AG09309 (cell line): ENCODE measurements around the gene TRIM67.
A peak's percentile ranks its signal among the peaks of the same experiment; 100 is the strongest.
"Not testable (repeated sequence)": the region's sequence is repeated elsewhere in the genome, so short reads cannot be mapped to it uniquely, and the experiment has no call there.

Source experiments
- DNase-seq: peaks from one replicate; pipeline ENCODE4 v3.0.0-alpha.2; 2010; ENCODE audit warnings: low read depth
- H3K4me3 ChIP-seq: 2 replicates; pipeline ENCODE4 v1.5.1; 2011; ENCODE audit warnings: mild to moderate bottlenecking, low read depth, low read length, moderate library complexity; ENCODE audit not compliant: control insufficient read depth
- CTCF ChIP-seq: IDR thresholded peaks from 2 replicates; pipeline ENCODE4 v1.5.1; 2011; ENCODE audit warnings: mild to moderate bottlenecking, low read depth, low read length, inconsistent platforms; ENCODE audit not compliant: insufficient read depth, control insufficient read depth; ENCODE audit errors: missing control alignments

The TRIM67 gene

GRCh38 chr1:231209531-231209930 is 47.7 kb downstream of the TRIM67 start:
- H3K4me3 ChIP-seq: no peak overlapping the region
- no peak for DNase-seq
- no peak for TF ChIP-seq CTCF

- no peak for TF ChIP-seq CTCF
- no peak overlapping the region for H3K4me3 ChIP-seq
Measured at GRCh38 chr1:231210126-231210525, 48.3 kb downstream of the TRIM67 start.

GRCh38 chr1:231211005-231211857 is 49.4 kb downstream of the TRIM67 start:
- H3K4me3 ChIP-seq: peak overlapping the region; percentile 51
- peak; percentile 94 for TF ChIP-seq CTCF
- DNase-seq: no peak

More at GRCh38 chr1:231210126-231210525, 48.3 kb downstream of the TRIM67 start:
- no peak for DNase-seq

GRCh38 chr1:231212301-231212700 is 50.4 kb downstream of the TRIM67 start:
- H3K4me3 ChIP-seq, DNase-seq: not testable (repeated sequence)

GRCh38 chr1:231213831-231214573 is 52.1 kb downstream of the TRIM67 start:
- DNase-seq: no peak
- TF ChIP-seq CTCF: no peak
- H3K4me3 ChIP-seq: no peak overlapping the region

- no peak for DNase-seq
- H3K4me3 ChIP-seq: no peak overlapping the region
- TF ChIP-seq CTCF: no peak
Measured at GRCh38 chr1:231214918-231215680, 53.2 kb downstream of the TRIM67 start.
